Ureter (tissue), 1 donor: ENCODE results near the gene DNAJB1. TPM values are rescaled to one million over a fixed set of nuclear protein-coding genes. Genes with fewer than 3 reads are reported as not detected.
A peak's percentile ranks its signal among the peaks of the same experiment; 100 is the strongest.

Experiments
- DNase-seq: peaks from one replicate; pipeline ENCODE4 v3.0.0-alpha.2; 2020; ENCODE audit warnings: low spot score
- total RNA-seq: library from RNA; stranded (reverse); gene quantifications from one replicate; pipeline ENCODE4 v1.2.4, GENCODE V29; 2023
- donor health status: DM: yes; HTN: yes; CAD: no.

Gene DNAJB1
- total RNA-seq, 1 donor from 2014 or later, result 81.6 TPM

DNA sequence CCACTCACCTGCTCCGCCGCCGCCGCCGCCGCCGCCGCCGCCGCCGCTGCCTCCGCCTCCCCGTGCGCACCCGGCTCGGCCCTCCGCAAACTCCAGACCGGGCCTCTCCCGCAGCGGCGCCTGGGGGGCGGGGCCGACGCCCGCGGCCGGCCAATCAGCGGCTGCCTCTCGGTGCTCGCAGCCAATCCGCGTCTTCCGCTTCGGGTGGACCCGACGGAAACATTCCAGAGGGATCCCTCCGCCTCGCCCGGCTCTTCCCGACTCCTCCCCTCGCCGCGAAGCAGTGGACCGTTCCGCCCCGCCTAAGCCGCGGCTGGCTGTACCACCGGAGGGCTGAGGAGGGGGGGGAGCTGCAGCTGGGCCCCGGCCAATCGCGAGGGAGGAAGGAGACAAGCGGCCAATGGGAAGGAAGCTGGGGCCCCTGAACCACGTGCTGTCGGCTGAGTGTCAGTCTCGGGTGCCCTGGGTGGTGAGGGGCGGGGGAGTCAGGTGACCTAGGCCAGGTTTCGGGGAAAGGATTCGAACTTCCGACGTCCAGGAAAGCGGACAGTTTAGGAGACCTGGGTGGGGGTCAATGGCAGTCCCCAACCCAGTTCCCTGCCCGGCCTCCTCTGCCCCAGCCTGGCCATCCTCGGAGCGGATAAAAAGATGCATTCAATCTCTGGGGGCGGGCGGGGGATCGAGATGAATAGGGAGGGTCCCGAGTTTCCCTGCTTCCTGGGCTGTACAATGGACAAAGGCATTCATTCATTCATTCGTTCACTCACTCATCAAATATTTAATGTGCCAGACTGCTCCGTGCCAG, 22.0 kb downstream of the DNAJB1 start, which contains the start of gene GIPC1:
Gene GIPC1, minus strand, starts transcription at position 99 of the 805 bp plus-strand sequence. CDS start 13,151 bp downstream, outside the sequence.
- peak; percentile 97 for DNase-seq

DNA sequence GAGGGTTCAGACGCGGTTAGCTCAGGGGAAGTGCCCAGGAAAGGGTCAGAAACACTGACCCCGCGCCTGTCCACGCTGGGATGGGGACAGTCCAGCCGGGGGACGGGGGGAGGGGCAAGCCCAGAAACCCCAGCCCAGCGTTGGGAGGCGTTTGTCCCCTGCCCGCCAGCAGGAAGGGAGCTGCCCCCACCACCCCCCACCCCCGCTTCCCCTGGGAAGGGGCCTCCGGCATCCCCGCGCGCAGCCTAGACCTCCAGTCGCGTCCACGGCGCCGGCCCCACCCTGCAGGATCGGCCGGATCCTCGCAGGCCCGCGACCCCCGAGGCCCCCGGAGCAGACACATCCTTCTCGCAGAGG, 22.5 kb downstream of the DNAJB1 start:
- DNase-seq, result no peak

DNA sequence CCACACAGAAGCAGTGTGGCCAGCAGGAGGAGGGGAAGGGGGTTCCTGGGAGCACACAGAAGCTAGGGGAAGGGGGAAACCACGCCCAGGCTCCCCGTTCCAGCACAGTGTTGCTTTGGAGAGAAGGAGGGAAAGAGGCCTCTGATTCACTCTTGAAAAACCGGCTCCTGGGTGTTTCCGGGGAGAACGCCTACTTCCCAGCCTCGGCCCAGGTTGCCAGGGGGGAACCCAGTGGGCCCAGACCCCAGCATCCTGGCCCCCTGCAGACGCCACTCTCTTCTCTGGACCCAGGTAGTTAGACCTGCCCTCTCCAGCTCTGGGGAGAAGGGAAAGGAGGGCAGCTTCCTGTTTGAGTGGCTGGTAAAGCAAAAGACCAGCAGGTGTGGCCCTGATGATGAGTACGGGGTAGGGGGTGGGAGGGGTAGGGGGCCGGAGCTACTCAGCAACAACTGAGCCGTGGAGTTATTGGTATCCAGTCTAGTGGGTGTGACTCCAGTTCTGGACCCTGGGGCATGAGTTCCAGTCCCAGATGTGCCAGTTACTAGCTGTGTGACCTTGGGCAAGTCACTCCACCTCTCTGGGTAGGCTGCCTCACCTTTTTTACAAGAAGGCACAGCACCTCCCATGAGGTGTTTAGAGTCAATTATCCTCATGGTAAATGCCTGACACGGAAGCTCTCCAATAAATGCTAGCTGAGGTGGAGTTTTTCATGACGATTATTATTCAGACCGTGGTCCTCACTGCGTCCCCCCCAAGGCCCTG, 23.1 kb downstream of the DNAJB1 start:
- peak; percentile 73 for DNase-seq

GRCh38 chr19:14494411-14494810, 23.8 kb downstream of the DNAJB1 start:
- DNase-seq, result no peak

- DNase-seq, result no peak
Observed at GRCh38 chr19:14492756-14493337, 25.4 kb downstream of the DNAJB1 start.

DNA sequence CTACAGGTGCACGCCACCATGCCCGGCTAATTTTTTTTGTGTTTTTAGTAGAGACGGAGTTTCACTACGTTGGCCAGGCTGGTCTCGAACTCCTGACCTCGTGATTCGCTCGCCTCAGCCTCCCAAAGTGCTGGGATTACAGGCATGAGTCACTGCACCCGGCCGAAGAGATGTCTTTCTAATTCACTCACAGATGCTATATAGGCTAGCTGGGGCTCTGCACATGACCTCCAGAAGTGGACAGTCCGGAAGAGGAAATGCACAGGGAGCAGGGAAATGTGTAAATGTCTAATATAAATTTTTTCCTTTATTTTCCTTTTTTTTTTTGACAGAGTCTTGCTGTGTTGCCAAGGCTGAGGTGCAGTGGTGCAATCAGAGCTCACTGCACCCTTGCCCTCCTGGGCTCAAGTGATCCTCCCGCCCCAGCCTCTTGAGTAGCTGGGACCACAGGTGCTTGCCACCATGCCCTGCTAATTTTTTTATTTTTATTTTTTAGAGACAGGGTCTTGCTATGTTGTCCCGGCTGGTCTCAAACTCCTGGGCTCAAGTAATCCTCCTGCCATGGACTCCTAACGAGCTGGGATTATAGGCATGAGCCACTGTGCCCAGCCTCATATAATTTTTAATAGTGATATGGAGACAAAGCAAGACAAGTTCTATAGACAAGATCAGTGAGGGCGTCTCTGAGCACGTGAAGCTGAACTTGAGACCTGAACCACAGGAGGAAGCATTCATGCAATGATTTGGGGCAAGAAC, 30.6 kb downstream of the DNAJB1 start:
- no peak for DNase-seq

DNA sequence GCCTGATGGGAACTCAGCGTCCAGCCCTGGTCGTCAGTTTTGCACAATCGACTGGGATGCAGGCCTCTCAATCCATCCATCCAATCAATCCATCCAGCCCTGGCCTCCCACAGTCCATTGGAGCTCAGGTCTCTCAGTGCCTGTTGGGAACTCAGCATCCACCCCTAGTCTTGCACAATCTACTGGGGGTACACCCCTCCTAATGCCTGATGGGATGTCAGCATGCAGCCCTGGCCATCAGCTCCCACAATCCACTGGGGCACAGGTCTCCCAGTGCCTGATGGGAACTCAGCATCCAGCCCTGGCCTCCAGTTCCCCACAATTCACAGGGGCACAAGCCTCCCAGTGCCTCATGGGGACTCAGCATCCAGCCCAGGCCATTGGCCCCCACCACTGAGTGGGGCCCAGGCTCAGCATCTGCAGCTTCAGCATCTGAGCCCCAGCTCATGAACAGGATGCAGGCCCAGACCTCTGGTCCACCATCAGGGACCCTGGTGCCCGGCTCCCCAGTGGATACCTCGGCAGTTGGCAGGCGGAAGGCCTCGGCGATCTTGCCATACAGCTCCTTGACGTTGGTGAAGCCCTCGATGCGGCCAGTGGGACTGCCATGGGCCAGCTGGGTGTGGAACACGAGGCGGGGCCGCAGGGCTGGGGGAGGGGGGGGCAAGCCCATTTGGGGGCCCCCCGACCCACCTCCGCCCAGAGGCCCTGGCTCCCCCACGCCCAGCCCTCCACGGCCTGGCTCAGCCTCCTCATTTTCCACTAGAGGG, 35.8 kb downstream of the DNAJB1 start:
- DNase-seq, result no peak

DNA sequence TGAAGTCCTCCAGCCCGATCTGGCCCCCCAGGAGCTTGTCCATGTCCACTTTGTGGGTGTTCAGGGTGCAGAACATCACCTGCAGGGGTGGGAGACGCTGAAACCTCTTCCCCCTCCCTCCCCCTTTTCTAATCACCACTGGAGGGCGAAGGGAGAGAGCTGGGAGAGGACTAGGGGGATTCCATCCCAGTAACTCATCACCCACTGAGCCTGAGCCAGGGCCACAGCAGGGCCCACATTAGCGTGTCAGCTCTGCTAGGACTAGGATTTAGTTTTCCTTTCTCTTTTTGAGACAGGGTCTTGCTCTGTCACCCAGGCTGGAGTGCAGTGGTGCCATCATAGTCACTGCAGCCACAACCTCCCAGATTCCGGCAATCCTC, 37.5 kb downstream of the DNAJB1 start:
- DNase-seq, result no peak

- no peak for DNase-seq
Observed at GRCh38 chr19:14479975-14480699, 38.1 kb downstream of the DNAJB1 start.

DNA sequence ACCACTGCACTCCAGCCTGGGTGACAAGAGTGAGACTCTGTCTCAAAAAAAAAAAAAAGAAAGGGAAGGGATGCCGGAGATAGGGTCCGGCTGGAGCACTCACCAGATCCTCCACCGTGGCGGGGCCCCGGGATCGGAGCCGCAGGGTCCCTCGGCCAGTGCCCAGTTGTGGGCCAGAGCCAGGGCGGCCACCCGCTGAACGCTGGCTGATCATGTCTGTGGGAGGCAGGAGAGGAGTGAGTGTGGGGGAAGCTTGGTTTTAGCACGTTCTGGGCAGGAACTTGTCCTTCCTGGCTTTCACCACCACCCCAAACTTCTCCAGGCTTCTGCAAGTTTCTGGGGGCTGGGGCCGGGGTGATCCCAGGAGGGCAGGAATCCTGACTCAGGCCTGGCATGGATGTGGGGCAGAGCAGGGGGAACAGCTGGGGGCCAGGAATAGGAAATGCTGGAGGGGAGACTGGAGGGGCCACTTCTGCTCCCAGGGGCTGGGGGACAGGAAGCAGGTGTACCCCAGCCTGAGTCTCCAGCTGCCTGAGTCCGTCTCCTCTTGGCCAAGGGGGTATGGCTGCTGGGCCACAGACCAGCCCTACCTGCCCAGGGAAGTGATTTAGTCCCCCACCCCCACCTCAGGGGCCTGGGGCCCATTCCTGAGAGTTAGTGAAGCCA, 38.8 kb downstream of the DNAJB1 start:
- no peak for DNase-seq

GRCh38 chr19:14478113-14478545, 40.1 kb downstream of the DNAJB1 start:
- no peak for DNase-seq

- DNase-seq, result no peak
Observed at GRCh38 chr19:14477418-14478112, 40.6 kb downstream of the DNAJB1 start.

GRCh38 chr19:14476673-14477401, 41.4 kb downstream of the DNAJB1 start:
- DNase-seq, result peak; percentile 60

DNA sequence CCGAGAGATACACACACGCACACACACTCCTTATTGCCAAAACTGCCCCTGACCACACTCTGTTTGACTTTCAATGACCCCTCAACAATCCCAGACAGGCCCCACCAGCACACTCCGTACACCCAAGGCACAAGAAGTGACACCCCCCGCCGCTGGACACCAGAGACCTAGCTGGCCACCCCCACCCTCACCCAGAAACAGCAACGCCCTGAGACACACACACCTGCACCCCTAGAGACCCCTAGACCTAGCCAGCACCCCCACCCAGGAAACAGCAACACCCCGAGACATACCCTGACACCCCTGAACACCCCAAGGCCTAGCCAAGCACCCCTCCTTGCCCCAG, 41.9 kb downstream of the DNAJB1 start:
- DNase-seq, result no peak

GRCh38 chr19:14475251-14476073, 42.7 kb downstream of the DNAJB1 start, which contains the start of gene PTGER1:
Gene PTGER1 (minus strand): TSS chr19:14475354. CDS start chr19:14474320, 1,034 bp downstream.
- no peak for DNase-seq

GRCh38 chr19:14474827-14475226, 43.4 kb downstream of the DNAJB1 start:
- no peak for DNase-seq

- no peak for DNase-seq
Observed at GRCh38 chr19:14473978-14474578, 44.1 kb downstream of the DNAJB1 start.
